T-cell (primary cell): ENCODE data around the gene IDE. TPM values are rescaled to one million over a fixed set of nuclear protein-coding genes. Genes with fewer than 3 reads are reported as not detected.
A peak's percentile ranks its signal among the peaks of the same experiment; 100 is the strongest.

Experiments
- ATAC-seq, 4 experiments: fragments of 200-7000 bp in 3 of 4; fragments of 150-1000 bp in 1 of 4; cut with Tn5 transposase; replicated peaks in 1 of 4; 1 replicate in 3 of 4; 2 replicates in 1 of 4; pipeline ENCODE4 v1.10.0; 2021; ENCODE audit warnings: moderate library complexity in 3 of 4, mild to moderate bottlenecking in 2 of 4, moderate number of reproducible peaks in 1 of 4
- CTCF ChIA-PET, 2 donors: fragments of 300-600 bp; sonication (Branson Sonifier 250); formaldehyde crosslinking; loops; one replicate each; lab custom pipeline; 2022; ENCODE audit warnings: antibody characterized with exemption in 2 of 2; lab: Charles Lee
- POLR2A ChIA-PET, 2 donors: fragments of 300-600 bp; sonication (Branson Sonifier 250); formaldehyde crosslinking; loops; one replicate each; lab custom pipeline; 2022; ENCODE audit warnings: antibody characterized with exemption in 2 of 2; lab: Charles Lee
- DNase-seq, 35 experiments: peaks; one replicate each; pipeline versions ENCODE4 v3.0.0 to v3.0.0-alpha.2; 2013 to 2023
- H3K27ac ChIP-seq: one replicate; pipeline ENCODE4 v1.5.1; 2013; ENCODE audit warnings: low read length
- H3K27me3 ChIP-seq, 2 experiments: replicated peaks in 1 of 2; 1 replicate in 1 of 2; 2 replicates in 1 of 2; pipeline versions ENCODE4 v1.6.1 to v1.7.0; 2013; ENCODE audit warnings: low read length in 1 of 2, mixed read lengths in 1 of 2; ENCODE audit not compliant: control insufficient read depth in 2 of 2, insufficient read depth in 2 of 2; ENCODE audit errors: extremely low read depth in 1 of 2
- H3K36me3 ChIP-seq, 2 donors: 1 replicate in 1 of 2; 2 replicates in 1 of 2; pipeline versions ENCODE4 v1.6.1 to v1.7.0; 2013; ENCODE audit warnings: low read length in 1 of 2; ENCODE audit not compliant: control insufficient read depth in 2 of 2, insufficient read depth in 1 of 2; ENCODE audit errors: extremely low read depth in 1 of 2
- H3K4me1 ChIP-seq, 2 experiments: 1 replicate in 1 of 2; 2 replicates in 1 of 2; pipeline versions ENCODE4 v1.6.1 to v1.7.0; 2013; ENCODE audit warnings: low read length in 2 of 2, mixed read lengths in 1 of 2; ENCODE audit not compliant: insufficient read depth in 2 of 2, control insufficient read depth in 1 of 2; ENCODE audit errors: extremely low read depth in 1 of 2
- H3K4me3 ChIP-seq, 2 donors: 1 replicate in 1 of 2; 2 replicates in 1 of 2; pipeline versions ENCODE4 v1.5.1 to v1.7.0; 2013; ENCODE audit warnings: mild to moderate bottlenecking in 2 of 2, low read length in 1 of 2, moderate library complexity in 1 of 2; ENCODE audit not compliant: control insufficient read depth in 1 of 2; ENCODE audit errors: extremely low read depth in 1 of 2
- H3K9me3 ChIP-seq: 2 replicates; pipeline ENCODE4 v1.7.0; 2013
- H3K27ac Mint-ChIP-seq, 2 donors: one replicate each; pipeline ENCODE4 v1.8.0; 2020 to 2021; ENCODE audit warnings: mild to moderate bottlenecking in 2 of 2, mixed read lengths in 2 of 2
- H3K27me3 Mint-ChIP-seq, 2 donors: one replicate each; pipeline ENCODE4 v1.8.0; 2021 to 2022; ENCODE audit warnings: mixed read lengths in 2 of 2
- H3K36me3 Mint-ChIP-seq: one replicate; pipeline ENCODE4 v1.8.0; 2021; ENCODE audit warnings: mixed read lengths
- H3K4me1 Mint-ChIP-seq, 3 donors: one replicate each; pipeline ENCODE4 v1.8.0; 2020 to 2022; ENCODE audit warnings: mixed read lengths in 3 of 3, mild to moderate bottlenecking in 1 of 3
- H3K4me3 Mint-ChIP-seq, 3 donors: one replicate each; pipeline ENCODE4 v1.8.0; 2020 to 2022; ENCODE audit warnings: mild to moderate bottlenecking in 3 of 3, mixed read lengths in 3 of 3, moderate library complexity in 3 of 3
- H3K9me3 Mint-ChIP-seq, 3 donors: one replicate each; pipeline ENCODE4 v1.8.0; 2020 to 2022; ENCODE audit warnings: mixed read lengths in 3 of 3
- WGBS: methylation state at CpG from one replicate; pipeline ENCODE4 v1.1.5; 2013; ENCODE audit warnings: missing lambda C conversion rate; ENCODE audit not compliant: insufficient coverage; 5-methylcytosine and 5-hydroxymethylcytosine counted together
- total RNA-seq, 35 experiments: library from RNA in 6 of 35; stranded (reverse) in 6 of 35; fragments of 120-200 nt in 1 of 35; gene quantifications; one replicate each; pipeline versions ENCODE4 v1.2.1 to v1.2.4 and lab custom pipeline; 2013 to 2026

Gene IDE
- total RNA-seq, 5 donors from 2014 or later (not counting 1 experiment from before 2014, with no cell fraction given): 24.7 to 31.8 (median 27.2) TPM

DNA sequence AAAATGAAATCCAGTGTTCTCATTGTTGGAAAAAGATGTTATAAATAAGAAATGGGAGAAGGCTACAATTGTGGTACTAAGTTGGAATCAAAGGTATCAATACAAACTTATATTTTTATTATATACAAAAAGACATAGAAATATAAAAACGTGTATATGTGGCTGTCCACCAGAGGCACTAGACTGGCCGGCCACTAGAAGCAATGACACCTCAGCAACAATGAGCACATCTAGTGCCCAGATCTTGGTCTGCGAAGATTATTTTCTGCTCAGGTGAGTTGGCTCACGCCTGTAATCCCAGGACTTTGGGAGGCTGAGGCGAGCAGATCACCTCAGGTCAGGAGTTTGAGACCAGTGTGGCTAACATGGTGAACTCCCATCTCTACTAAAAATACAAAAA is 21.6 kb downstream of the IDE start:
- peaks cover 49% of the 10 kb centered on the region for H3K36me3 Mint-ChIP-seq
- CTCF ChIA-PET: interaction anchor here in 1 of 2 donors (0.5 kb wide), 1 partner anchor 645 kb away, joined by 3 read pairs; no protein-coding TSS in a partner anchor
- 85% methylated on average over 2 of the region's 5 CpGs for WGBS

DNA sequence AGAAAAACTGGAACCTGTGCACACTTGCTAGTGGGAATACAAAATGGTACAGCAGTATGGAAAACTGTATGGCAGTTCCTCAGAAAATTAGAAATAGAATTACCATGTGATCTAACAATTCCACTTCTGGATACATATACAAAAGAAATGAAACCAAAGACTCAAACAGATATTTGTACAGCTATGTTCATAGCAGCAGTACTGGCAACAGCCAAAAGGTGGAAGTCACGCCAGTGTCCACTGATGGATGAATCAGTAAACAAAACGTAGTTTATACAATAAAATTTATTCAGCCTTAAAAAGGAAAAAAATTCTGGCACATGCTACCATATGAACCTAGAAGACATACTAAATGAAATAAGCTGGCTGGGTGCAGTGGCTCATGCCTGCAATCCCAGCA is 23.0 kb downstream of the IDE start:
- POLR2A ChIA-PET: no interaction called here

More for the DNA sequence above, 21.6 kb downstream of the IDE start:
- POLR2A ChIA-PET: interaction anchor here in 1 of 2 donors (0.7 kb wide), 1 partner anchor 138 kb away, joined by 3 read pairs; no protein-coding TSS in a partner anchor
- no peak for DNase-seq
- Histone ChIP-seq H3K4me1 (no peaks in the 10 kb centered on the region), H3K27ac (no peak overlapping the region), H3K9me3 (peaks cover 7% of the 10 kb centered on the region), H3K36me3 (peaks cover 11 to 15% of the 10 kb centered on the region in 2 donors), H3K27me3 (no peaks in the 10 kb centered on the region), H3K4me3 (no peak overlapping the region)
- Mint-ChIP-seq H3K4me3 (no peak overlapping the region), H3K9me3 (peaks cover 3 to 13% (median 10%) of the 10 kb centered on the region in 3 donors), H3K27me3 (no peaks in the 10 kb centered on the region), H3K4me1 (peaks cover 0 to 5% (median 4%) of the 10 kb centered on the region in 3 donors), H3K27ac (no peak overlapping the region)
- no peak for ATAC-seq

GRCh38 chr10:92547676-92548075 is 26.2 kb downstream of the IDE start:
- H3K27ac Mint-ChIP-seq: no peak overlapping the region
- CTCF ChIA-PET: no interaction called here
- H3K27me3 ChIP-seq: no peaks in the 10 kb centered on the region
- H3K4me1 Mint-ChIP-seq: peaks cover 28 to 37% (median 35%) of the 10 kb centered on the region in 3 donors
- peaks cover 3 to 5% of the 10 kb centered on the region in 2 donors for H3K36me3 ChIP-seq
- ATAC-seq (no peak), DNase-seq (no peak)
- H3K4me1 ChIP-seq: peaks cover 5 to 13% of the 10 kb centered on the region in 2 experiments
- no peaks in the 10 kb centered on the region for H3K9me3 ChIP-seq
- H3K27me3 Mint-ChIP-seq: no peaks in the 10 kb centered on the region
- no peak overlapping the region for H3K27ac ChIP-seq
- no peaks in the 10 kb centered on the region for H3K9me3 Mint-ChIP-seq
- WGBS: 100% methylated on average over 4 of the region's 4 CpGs
- H3K4me3 Mint-ChIP-seq: no peak overlapping the region
- no peak overlapping the region for H3K4me3 ChIP-seq
- POLR2A ChIA-PET: no interaction called here
- H3K36me3 Mint-ChIP-seq: peaks cover 29% of the 10 kb centered on the region

More for the DNA sequence above, 23.0 kb downstream of the IDE start:
- Histone ChIP-seq H3K36me3 (peaks cover 11 to 15% of the 10 kb centered on the region in 2 donors), H3K27me3 (no peaks in the 10 kb centered on the region), H3K27ac (no peak overlapping the region), H3K9me3 (peaks cover 7% of the 10 kb centered on the region), H3K4me3 (no peak overlapping the region), H3K4me1 (no peaks in the 10 kb centered on the region)
- H3K4me3 Mint-ChIP-seq: no peak overlapping the region
- DNase-seq: no peak
- peaks cover 3 to 13% (median 10%) of the 10 kb centered on the region in 3 donors for H3K9me3 Mint-ChIP-seq
- WGBS: 20% methylated on average over 1 of the region's 2 CpGs
- H3K27me3 Mint-ChIP-seq: no peaks in the 10 kb centered on the region
- CTCF ChIA-PET: interaction anchor here in 1 of 2 donors (0.7 to 1.1 kb wide), 2 partner anchors 16 to 23 kb away, joined by 3 to 7 read pairs; partner anchors contain the start of gene IDE
- no peak for ATAC-seq
- H3K4me1 Mint-ChIP-seq: peaks cover 2 to 9% (median 8%) of the 10 kb centered on the region in 3 donors
- H3K27ac Mint-ChIP-seq: no peak overlapping the region
- H3K36me3 Mint-ChIP-seq: peaks cover 48% of the 10 kb centered on the region

- no peak overlapping the region for H3K4me3 ChIP-seq
- no peak for ATAC-seq
- POLR2A ChIA-PET: no interaction called here
- Mint-ChIP-seq H3K36me3 (peaks cover 21% of the 10 kb centered on the region), H3K27ac (no peak overlapping the region), H3K9me3 (no peaks in the 10 kb centered on the region), H3K4me3 (no peak overlapping the region), H3K27me3 (no peaks in the 10 kb centered on the region), H3K4me1 (peaks cover 39 to 45% (median 43%) of the 10 kb centered on the region in 3 donors)
- no peak for DNase-seq
- H3K4me1 ChIP-seq: peaks cover 5 to 13% of the 10 kb centered on the region in 2 experiments
- no CpG with 5 or more reads among the region's 1 CpG for WGBS
- H3K27ac ChIP-seq: no peak overlapping the region
- no peaks in the 10 kb centered on the region for H3K27me3 ChIP-seq
- H3K36me3 ChIP-seq: peaks cover 3 to 8% of the 10 kb centered on the region in 2 donors
- CTCF ChIA-PET: no interaction called here
- H3K9me3 ChIP-seq: no peaks in the 10 kb centered on the region
Observed at GRCh38 chr10:92545556-92545955, 28.3 kb downstream of the IDE start.

- Histone ChIP-seq H3K36me3 (peaks cover 3 to 8% of the 10 kb centered on the region in 2 donors), H3K4me3 (no peak overlapping the region), H3K27ac (no peak overlapping the region), H3K9me3 (no peaks in the 10 kb centered on the region), H3K27me3 (no peaks in the 10 kb centered on the region), H3K4me1 (peaks cover 5 to 13% of the 10 kb centered on the region in 2 experiments)
- no CpG with 5 or more reads among the region's 3 CpGs for WGBS
- Mint-ChIP-seq H3K27me3 (no peaks in the 10 kb centered on the region), H3K4me1 (peaks cover 39 to 49% (median 44%) of the 10 kb centered on the region in 3 donors), H3K4me3 (peak overlapping the region in 1 of 3 donors; percentile 23), H3K27ac (peak overlapping the region in 1 of 2 donors; percentile 79), H3K36me3 (peaks cover 22% of the 10 kb centered on the region), H3K9me3 (no peaks in the 10 kb centered on the region)
- ATAC-seq (peak in 3 of 4 experiments; percentile 42 to 69 (median 58)), DNase-seq (peak in 3 of 35 experiments; percentile 2 to 23 (median 8))
- ChIA-PET POLR2A (interaction anchor here in 1 of 2 donors (0.5 kb wide), 1 partner anchor 77 kb away, joined by 3 read pairs; no protein-coding TSS in a partner anchor), CTCF (no interaction called here)
Observed at GRCh38 chr10:92544296-92544695, 29.6 kb downstream of the IDE start.

GRCh38 chr10:92542458-92542857 is 31.4 kb downstream of the IDE start:
- no peak overlapping the region for H3K27ac ChIP-seq
- Mint-ChIP-seq H3K4me3 (no peak overlapping the region), H3K4me1 (peaks cover 45 to 53% (median 50%) of the 10 kb centered on the region in 3 donors), H3K27ac (no peak overlapping the region), H3K36me3 (peaks cover 15% of the 10 kb centered on the region), H3K27me3 (no peaks in the 10 kb centered on the region), H3K9me3 (no peaks in the 10 kb centered on the region)
- H3K27me3 ChIP-seq: no peaks in the 10 kb centered on the region
- peaks cover 0 to 3% of the 10 kb centered on the region in 2 donors for H3K36me3 ChIP-seq
- ChIA-PET CTCF (no interaction called here), POLR2A (no interaction called here)
- ATAC-seq: no peak
- H3K4me3 ChIP-seq: no peak overlapping the region
- no peaks in the 10 kb centered on the region for H3K9me3 ChIP-seq
- no peak for DNase-seq
- H3K4me1 ChIP-seq: peaks cover 5 to 13% of the 10 kb centered on the region in 2 experiments
- 100% methylated on average over 2 of the region's 5 CpGs for WGBS
